Spleen (tissue), 7 donors: ENCODE results near the gene MAPT.

Experiments used
- CTCF ChIP-seq, 11 experiments: fragments of 200-600 bp in 7 of 11; fragments of 450-650 bp in 4 of 11; sonication (generic) in 4 of 11; IDR thresholded peaks in 8 of 11; conservative IDR thresholded peaks in 3 of 11; 1 replicate in 7 of 11; 2 replicates in 4 of 11; pipeline versions ENCODE4 v1.4.0 to v1.8.0; 2016 to 2021; ENCODE audit warnings: antibody characterized with exemption in 11 of 11, inconsistent platforms in 4 of 11, mild to moderate bottlenecking in 1 of 11
- POLR2A ChIP-seq, 3 donors: fragments of 450-650 bp; IDR thresholded peaks; one replicate each; pipeline ENCODE4 v1.5.1; 2017; ENCODE audit warnings: antibody characterized with exemption in 3 of 3, mild to moderate bottlenecking in 1 of 3
- POLR2AphosphoS5 ChIP-seq, 3 donors: sonication (generic); formaldehyde crosslinking; IDR thresholded peaks; one replicate each; pipeline ENCODE4 v1.5.1; 2017; ENCODE audit warnings: antibody characterized with exemption in 3 of 3
- donor health status: DM: no; HTN: no; CAD: no; lungs with moderate emphysema.
- donor health status: DM: no; HTN: no; CAD: no.
- donor health status: DM: no; HTN: no; CAD: no.

GRCh38 chr17:45857977-45858708 lies 36.2 kb upstream of the MAPT start:
- TF ChIP-seq CTCF (IDR thresholded peaks at IDR 0.05 in 8 of 11, conservative IDR thresholded peaks at IDR 0.05 in 3 of 11) (no peak), POLR2AphosphoS5 (IDR thresholded peaks at IDR 0.05) (no peak), POLR2A (IDR thresholded peaks at IDR 0.05) (no peak)
